ENCODE data around the gene FXYD4.

GRCh38 chr10:43389867-43390266, 18.4 kb downstream of the FXYD4 start:
- no peak for TF ChIP-seq POLR2AphosphoS5 (IDR thresholded peaks at IDR 0.05; ENCODE audit: low read depth)
- TF ChIP-seq, protein P1, sequence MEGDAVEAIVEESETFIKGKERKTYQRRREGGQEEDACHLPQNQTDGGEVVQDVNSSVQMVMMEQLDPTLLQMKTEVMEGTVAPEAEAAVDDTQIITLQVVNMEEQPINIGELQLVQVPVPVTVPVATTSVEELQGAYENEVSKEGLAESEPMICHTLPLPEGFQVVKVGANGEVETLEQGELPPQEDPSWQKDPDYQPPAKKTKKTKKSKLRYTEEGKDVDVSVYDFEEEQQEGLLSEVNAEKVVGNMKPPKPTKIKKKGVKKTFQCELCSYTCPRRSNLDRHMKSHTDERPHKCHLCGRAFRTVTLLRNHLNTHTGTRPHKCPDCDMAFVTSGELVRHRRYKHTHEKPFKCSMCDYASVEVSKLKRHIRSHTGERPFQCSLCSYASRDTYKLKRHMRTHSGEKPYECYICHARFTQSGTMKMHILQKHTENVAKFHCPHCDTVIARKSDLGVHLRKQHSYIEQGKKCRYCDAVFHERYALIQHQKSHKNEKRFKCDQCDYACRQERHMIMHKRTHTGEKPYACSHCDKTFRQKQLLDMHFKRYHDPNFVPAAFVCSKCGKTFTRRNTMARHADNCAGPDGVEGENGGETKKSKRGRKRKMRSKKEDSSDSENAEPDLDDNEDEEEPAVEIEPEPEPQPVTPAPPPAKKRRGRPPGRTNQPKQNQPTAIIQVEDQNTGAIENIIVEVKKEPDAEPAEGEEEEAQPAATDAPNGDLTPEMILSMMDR (conservative IDR thresholded peaks at IDR 0.05; ENCODE audit: low read depth in 2 of 2), result no peak
- TF ChIP-seq EZH2 (IDR thresholded peaks at IDR 0.05; ENCODE audit: low read depth, unreplicated experiment), result no peak
- TF ChIP-seq JUNB (IDR thresholded peaks at IDR 0.05; ENCODE audit: unreplicated experiment), result no peak
- TF ChIP-seq CREB1 (CRISPR knock-in tag; IDR thresholded peaks at IDR 0.05; ENCODE audit: low read depth), result no peak
- TF ChIP-seq ZNF114 (CRISPR knock-in tag; IDR thresholded peaks at IDR 0.05), result no peak
- no peak for TF ChIP-seq EZH2phosphoT487 (IDR thresholded peaks at IDR 0.05; ENCODE audit: unreplicated experiment)
- no peak for TF ChIP-seq REST (IDR thresholded peaks at IDR 0.05; ENCODE audit: unreplicated experiment)
- TF ChIP-seq NANOG (IDR thresholded peaks at IDR 0.05; ENCODE audit: borderline replicate concordance), result no peak
